WTC11 (cell line): ENCODE data around the gene TMEM214. TPM values are rescaled to one million over a fixed set of nuclear protein-coding genes. Genes with fewer than 3 reads are reported as not detected.

Experiments used
- ATAC-seq: fragments of 200-7000 bp; cut with Tn5 transposase; 2 replicates; pipeline ENCODE4 v1.10.0; 2021; ENCODE audit warnings: mild to moderate bottlenecking, moderate library complexity
- CTCF ChIA-PET: fragments of 300-600 bp; sonication (Branson Sonifier 250); formaldehyde crosslinking; loops from one replicate; lab custom pipeline; 2021; ENCODE audit warnings: antibody characterized with exemption; lab: Charles Lee
- POLR2A ChIA-PET: fragments of 350-600 bp; sonication (Branson Sonifier 250); formaldehyde crosslinking; loops from one replicate; lab custom pipeline; 2021; ENCODE audit warnings: antibody characterized with exemption; lab: Charles Lee
- DNase-seq: peaks from one replicate; pipeline ENCODE4 v3.0.0; 2021; ENCODE audit warnings: low spot score
- H3K27ac Mint-ChIP-seq: 2 replicates; pipeline ENCODE4 v1.8.0; 2021; ENCODE audit warnings: mixed read lengths
- H3K27me3 Mint-ChIP-seq: 2 replicates; pipeline ENCODE4 v1.8.0; 2021; ENCODE audit warnings: low read depth, mild to moderate bottlenecking, moderate library complexity, mixed read lengths
- H3K36me3 Mint-ChIP-seq: 2 replicates; pipeline ENCODE4 v1.8.0; 2021; ENCODE audit warnings: mixed read lengths
- H3K4me1 Mint-ChIP-seq: 2 replicates; pipeline ENCODE4 v1.8.0; 2022; ENCODE audit warnings: mixed read lengths
- H3K4me3 Mint-ChIP-seq: 2 replicates; pipeline ENCODE4 v1.8.0; 2021; ENCODE audit warnings: mild to moderate bottlenecking, moderate library complexity, mixed read lengths
- H3K9me3 Mint-ChIP-seq: 2 replicates; pipeline ENCODE4 v1.8.0; 2021; ENCODE audit warnings: mixed read lengths
- AR ChIP-seq: fragments of 250-450 bp; sonication (Bioruptor Pico); IDR thresholded peaks from 2 replicates; pipeline ENCODE4 v1.9.0; 2021; ENCODE audit warnings: mild to moderate bottlenecking
- ELF4 ChIP-seq: sonication (generic); formaldehyde crosslinking; IDR thresholded peaks from 2 replicates; pipeline ENCODE4 v1.8.1; 2022; ENCODE audit warnings: low read depth, mild to moderate bottlenecking, moderate library complexity, missing genetic modification reagents
- ESRRA ChIP-seq: sonication (generic); formaldehyde crosslinking; IDR thresholded peaks from 2 replicates; pipeline ENCODE4 v1.8.1; 2022; ENCODE audit warnings: mild to moderate bottlenecking, missing genetic modification reagents, borderline replicate concordance
- FOXK1 ChIP-seq: sonication (generic); formaldehyde crosslinking; IDR thresholded peaks from 2 replicates; pipeline ENCODE4 v1.8.0; 2022; ENCODE audit warnings: mild to moderate bottlenecking, moderate library complexity, missing genetic modification reagents
- GRHL2 ChIP-seq: fragments of 250-450 bp; sonication (Bioruptor Pico); IDR thresholded peaks from 2 replicates; pipeline ENCODE4 v1.8.0; 2022; ENCODE audit warnings: mild to moderate bottlenecking, moderate library complexity; ENCODE audit not compliant: insufficient replicate concordance, severe bottlenecking
- HMGA2 ChIP-seq: fragments of 250-450 bp; sonication (Bioruptor Pico); IDR thresholded peaks from 2 replicates; pipeline ENCODE4 v1.4.0; 2021; ENCODE audit warnings: mild to moderate bottlenecking, moderate library complexity
- IRF1 ChIP-seq: sonication (generic); formaldehyde crosslinking; IDR thresholded peaks from 2 replicates; pipeline ENCODE4 v1.8.0; 2023; ENCODE audit warnings: missing genetic modification reagents
- JAZF1 ChIP-seq: fragments of 250-450 bp; sonication (Bioruptor Pico); IDR thresholded peaks from 2 replicates; pipeline ENCODE4 v1.9.0; 2021; ENCODE audit warnings: moderate library complexity, mild to moderate bottlenecking, inconsistent platforms
- JUN ChIP-seq: sonication (generic); formaldehyde crosslinking; IDR thresholded peaks from 2 replicates; pipeline ENCODE4 v1.8.0; 2023; ENCODE audit warnings: mild to moderate bottlenecking, missing genetic modification reagents
- NFYB ChIP-seq: sonication (generic); formaldehyde crosslinking; conservative IDR thresholded peaks from 2 replicates; pipeline ENCODE4 v1.8.0; 2022; ENCODE audit warnings: low read depth, missing genetic modification reagents
- PRDM15 ChIP-seq: sonication (generic); formaldehyde crosslinking; IDR thresholded peaks from 2 replicates; pipeline ENCODE4 v1.8.0; 2022; ENCODE audit warnings: missing genetic modification reagents
- SMAD4 ChIP-seq: sonication (generic); formaldehyde crosslinking; IDR thresholded peaks from 2 replicates; pipeline ENCODE4 v1.8.0; 2022; ENCODE audit warnings: mild to moderate bottlenecking, missing genetic modification reagents
- SP1 ChIP-seq: sonication (generic); formaldehyde crosslinking; conservative IDR thresholded peaks from 2 replicates; pipeline ENCODE4 v1.8.1; 2022; ENCODE audit warnings: missing genetic modification reagents
- USF1 ChIP-seq: sonication (generic); formaldehyde crosslinking; IDR thresholded peaks from 2 replicates; pipeline ENCODE4 v1.8.0; 2022; ENCODE audit warnings: mild to moderate bottlenecking, missing genetic modification reagents
- ZNF219 ChIP-seq: sonication (generic); formaldehyde crosslinking; IDR thresholded peaks from 2 replicates; pipeline ENCODE4 v1.8.0; 2023; ENCODE audit warnings: missing genetic modification reagents, mild to moderate bottlenecking, borderline replicate concordance
- ZNF671 ChIP-seq: fragments of 250-450 bp; sonication (Bioruptor Pico); IDR thresholded peaks from 2 replicates; pipeline ENCODE4 v1.8.0; 2021; ENCODE audit warnings: mild to moderate bottlenecking
- total RNA-seq: library from RNA; stranded (reverse); gene quantifications from 3 replicates; pipeline ENCODE4 v1.2.3, GENCODE V29; 2021
- TF ChIP-seq, protein P1 (sequence below): sonication (generic); formaldehyde crosslinking; IDR thresholded peaks from 2 replicates; pipeline ENCODE4 v1.8.1; 2023; ENCODE audit warnings: mild to moderate bottlenecking, missing genetic modification reagents, moderate library complexity
- TF ChIP-seq, protein P2 (sequence below): fragments of 250-450 bp; sonication (Bioruptor Pico); conservative IDR thresholded peaks from 2 replicates; pipeline ENCODE4 v1.9.0; 2021; ENCODE audit warnings: mild to moderate bottlenecking
- TF ChIP-seq, protein P3 (sequence below): sonication (generic); formaldehyde crosslinking; IDR thresholded peaks from 2 replicates; pipeline ENCODE4 v1.8.1; 2022; ENCODE audit warnings: mild to moderate bottlenecking, moderate library complexity, missing genetic modification reagents

TMEM214 gene
- total RNA-seq, 1 experiment from 2014 or later = 57.1 TPM

GRCh38 chr2:27042985-27043634, 10.3 kb downstream of the TMEM214 start (continued):
- TF ChIP-seq AR (CRISPR knock-in tag) = no peak

DNA sequence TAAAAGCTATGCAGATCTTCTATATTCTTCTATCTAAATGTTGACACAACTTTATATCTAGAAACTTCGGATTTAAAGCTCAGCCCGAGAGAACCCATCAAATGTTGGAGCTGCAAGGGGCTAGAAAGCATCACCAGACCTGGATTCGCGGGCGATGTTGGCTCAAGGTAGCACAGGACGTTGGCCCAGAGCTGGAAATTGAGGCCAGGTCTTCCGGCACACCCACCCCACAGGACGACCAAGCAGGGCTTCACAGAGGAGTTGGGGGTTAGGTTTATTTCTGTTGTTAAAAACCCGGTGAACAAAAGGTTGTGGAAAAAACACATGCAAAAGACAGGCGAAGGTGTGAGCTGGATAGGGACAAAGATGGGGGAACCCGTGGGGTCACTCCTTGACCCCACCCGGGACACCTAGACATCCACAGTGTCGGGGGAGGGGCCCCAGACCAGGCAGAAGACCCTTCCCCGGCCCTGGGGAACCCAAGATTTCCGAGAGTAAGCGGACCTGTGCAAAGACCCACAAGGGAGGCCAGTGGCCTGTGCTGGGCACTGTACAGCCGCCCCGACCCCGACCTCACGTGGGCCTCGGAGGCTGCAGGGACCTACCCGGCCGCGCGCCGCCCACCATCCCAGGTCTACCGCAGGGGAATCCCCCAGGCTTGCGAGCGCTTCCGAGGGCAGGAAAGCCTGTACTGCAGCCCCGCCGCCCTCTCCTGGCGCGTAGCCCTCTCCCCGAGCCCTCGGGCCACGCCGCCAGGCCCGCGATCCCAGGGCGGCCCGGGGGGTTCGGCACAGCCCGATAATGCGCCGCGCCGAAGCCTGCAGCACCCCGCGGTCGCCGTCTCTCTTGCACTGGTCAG, 16.9 kb downstream of the TMEM214 start:
- POLR2A ChIA-PET = interaction anchor here (0.6 to 4.0 kb wide), 9 partner anchors 15 to 1011 kb away, joined by 3 to 27 read pairs (median 5); partner anchors contain the start of genes KHK, OST4 and TMEM214
- peak; percentile 36; the same call in 1 of the 2 replicates for TF ChIP-seq ESRRA (CRISPR knock-in tag)
- TF ChIP-seq, protein P1, sequence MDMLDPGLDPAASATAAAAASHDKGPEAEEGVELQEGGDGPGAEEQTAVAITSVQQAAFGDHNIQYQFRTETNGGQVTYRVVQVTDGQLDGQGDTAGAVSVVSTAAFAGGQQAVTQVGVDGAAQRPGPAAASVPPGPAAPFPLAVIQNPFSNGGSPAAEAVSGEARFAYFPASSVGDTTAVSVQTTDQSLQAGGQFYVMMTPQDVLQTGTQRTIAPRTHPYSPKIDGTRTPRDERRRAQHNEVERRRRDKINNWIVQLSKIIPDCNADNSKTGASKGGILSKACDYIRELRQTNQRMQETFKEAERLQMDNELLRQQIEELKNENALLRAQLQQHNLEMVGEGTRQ (CRISPR knock-in tag) = peak; percentile 44; the same call in 1 of the 2 replicates
- peak; percentile 51; the same call in 1 of the 2 replicates for TF ChIP-seq PRDM15
- no peak for TF ChIP-seq HMGA2 (CRISPR knock-in tag)
- peak; percentile 47; the same call in 1 of the 2 replicates for TF ChIP-seq USF1 (CRISPR knock-in tag)
- no peak for TF ChIP-seq JAZF1 (CRISPR knock-in tag)
- peak; percentile 57; the same call in 1 of the 2 replicates for TF ChIP-seq IRF1 (CRISPR knock-in tag)
- TF ChIP-seq FOXK1 (CRISPR knock-in tag) = 0 out of 2 replicates have a peak, but pooled peaks have one; percentile 26
- no peak for TF ChIP-seq GRHL2 (CRISPR knock-in tag)
- no peak for TF ChIP-seq NFYB
- TF ChIP-seq ELF4 (CRISPR knock-in tag) = no peak
- TF ChIP-seq SMAD4 (CRISPR knock-in tag) = no peak
- TF ChIP-seq, protein P2, sequence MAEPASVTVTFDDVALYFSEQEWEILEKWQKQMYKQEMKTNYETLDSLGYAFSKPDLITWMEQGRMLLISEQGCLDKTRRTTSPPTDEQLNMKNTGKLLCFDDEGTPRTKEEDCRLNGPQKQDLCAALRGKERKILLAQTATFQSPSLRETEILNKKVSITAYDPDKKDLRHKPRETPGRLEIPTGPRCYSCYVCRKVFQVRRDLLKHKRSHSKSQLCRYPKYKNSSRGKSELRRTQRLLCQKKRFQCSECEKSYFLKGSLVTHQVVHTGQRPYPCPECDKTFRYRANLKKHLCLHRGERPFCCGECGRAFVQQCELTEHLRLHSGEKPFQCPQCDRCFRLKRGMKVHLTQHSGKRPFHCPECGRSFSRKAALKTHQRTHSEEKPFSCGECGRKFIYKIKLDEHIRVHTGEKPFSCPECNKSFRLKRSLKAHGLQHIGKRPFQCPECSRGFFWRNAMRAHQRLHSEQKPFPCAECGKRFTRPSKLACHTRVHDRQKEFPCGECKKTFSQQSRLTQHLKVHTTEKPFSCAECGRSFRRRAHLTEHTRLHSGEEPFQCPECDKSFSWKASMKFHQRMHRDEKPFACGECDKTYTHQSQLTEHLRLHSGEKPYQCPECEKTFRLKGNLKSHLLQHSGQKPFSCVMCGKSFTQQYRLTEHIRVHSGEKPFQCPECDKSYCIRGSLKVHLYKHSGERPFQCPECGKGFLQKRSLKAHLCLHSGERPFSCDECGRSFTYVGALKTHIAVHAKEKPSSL (CRISPR knock-in tag) = no peak
- 0 out of 2 replicates have a peak, but pooled peaks have one; percentile 8 for TF ChIP-seq SP1 (CRISPR knock-in tag)
- peak; percentile 62; the same call in 1 of the 2 replicates for TF ChIP-seq ZNF219 (CRISPR knock-in tag)
- 0 out of 2 replicates have a peak, but pooled peaks have one; percentile 22 for TF ChIP-seq ZNF671
- TF ChIP-seq, protein P3, sequence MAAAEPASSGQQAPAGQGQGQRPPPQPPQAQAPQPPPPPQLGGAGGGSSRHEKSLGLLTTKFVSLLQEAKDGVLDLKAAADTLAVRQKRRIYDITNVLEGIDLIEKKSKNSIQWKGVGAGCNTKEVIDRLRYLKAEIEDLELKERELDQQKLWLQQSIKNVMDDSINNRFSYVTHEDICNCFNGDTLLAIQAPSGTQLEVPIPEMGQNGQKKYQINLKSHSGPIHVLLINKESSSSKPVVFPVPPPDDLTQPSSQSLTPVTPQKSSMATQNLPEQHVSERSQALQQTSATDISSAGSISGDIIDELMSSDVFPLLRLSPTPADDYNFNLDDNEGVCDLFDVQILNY (CRISPR knock-in tag) = peak; percentile 56; the same call in 1 of the 2 replicates
- 0 out of 2 replicates have a peak, but pooled peaks have one; percentile 24 for TF ChIP-seq JUN (CRISPR knock-in tag)
- peaks cover 3% of the 10 kb centered on the region; the same call in 1 of the 2 replicates for H3K9me3 Mint-ChIP-seq
- peak overlapping the region; percentile 74; the same call in 1 of the 2 replicates for H3K27ac Mint-ChIP-seq
- H3K4me1 Mint-ChIP-seq = peaks cover 12% of the 10 kb centered on the region
- ATAC-seq = peak; percentile 6
- H3K4me3 Mint-ChIP-seq = peak overlapping the region; percentile 93
- no peak for DNase-seq
- H3K27me3 Mint-ChIP-seq = peaks cover 10% of the 10 kb centered on the region
- peaks cover 6% of the 10 kb centered on the region; the same call in 1 of the 2 replicates for H3K36me3 Mint-ChIP-seq
- CTCF ChIA-PET = interaction anchor here (0.9 to 4.4 kb wide), 18 partner anchors 9 to 254 kb away, joined by 3 to 38 read pairs (median 6); partner anchors contain the start of genes KHK and OST4
